ENCODE measurements around the gene PLCB4. TPM values are rescaled to one million over a fixed set of nuclear protein-coding genes. Genes with fewer than 3 reads are reported as not detected.

The PLCB4 gene
- total and polyA plus RNA-seq, 2 experiments from 2014 or later, result 31.6 to 39.2 TPM

DNA sequence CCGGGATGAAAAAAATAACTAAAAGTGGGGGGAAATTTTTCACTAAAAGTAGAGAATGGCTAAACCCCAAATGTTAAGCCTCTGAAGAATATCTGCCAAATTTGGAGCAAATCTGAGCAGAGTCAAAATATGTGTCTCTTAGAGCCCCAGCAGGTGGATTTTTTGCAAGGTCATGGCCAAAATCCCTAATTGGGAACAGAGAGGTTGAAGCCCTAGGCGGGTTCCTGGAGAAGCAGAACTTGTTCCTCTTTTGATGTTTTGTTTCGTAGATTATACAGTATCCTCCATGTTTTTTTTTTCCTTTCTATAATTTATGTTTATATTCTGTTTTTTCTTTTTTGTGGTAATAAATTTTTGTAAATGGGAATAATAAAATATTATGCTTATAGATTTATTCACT is 94.4 kb downstream of the PLCB4 start:
- TF ChIP-seq, protein P1, sequence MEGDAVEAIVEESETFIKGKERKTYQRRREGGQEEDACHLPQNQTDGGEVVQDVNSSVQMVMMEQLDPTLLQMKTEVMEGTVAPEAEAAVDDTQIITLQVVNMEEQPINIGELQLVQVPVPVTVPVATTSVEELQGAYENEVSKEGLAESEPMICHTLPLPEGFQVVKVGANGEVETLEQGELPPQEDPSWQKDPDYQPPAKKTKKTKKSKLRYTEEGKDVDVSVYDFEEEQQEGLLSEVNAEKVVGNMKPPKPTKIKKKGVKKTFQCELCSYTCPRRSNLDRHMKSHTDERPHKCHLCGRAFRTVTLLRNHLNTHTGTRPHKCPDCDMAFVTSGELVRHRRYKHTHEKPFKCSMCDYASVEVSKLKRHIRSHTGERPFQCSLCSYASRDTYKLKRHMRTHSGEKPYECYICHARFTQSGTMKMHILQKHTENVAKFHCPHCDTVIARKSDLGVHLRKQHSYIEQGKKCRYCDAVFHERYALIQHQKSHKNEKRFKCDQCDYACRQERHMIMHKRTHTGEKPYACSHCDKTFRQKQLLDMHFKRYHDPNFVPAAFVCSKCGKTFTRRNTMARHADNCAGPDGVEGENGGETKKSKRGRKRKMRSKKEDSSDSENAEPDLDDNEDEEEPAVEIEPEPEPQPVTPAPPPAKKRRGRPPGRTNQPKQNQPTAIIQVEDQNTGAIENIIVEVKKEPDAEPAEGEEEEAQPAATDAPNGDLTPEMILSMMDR (IDR thresholded peaks at IDR 0.05; ENCODE audit: low read depth, low read length), result no peak
- Histone ChIP-seq H3K36me3 (no peaks in the 10 kb centered on the region), H3K9me3 (ENCODE audit: low read depth) (no peaks in the 10 kb centered on the region), H3K27me3 (no peaks in the 10 kb centered on the region), H3K4me3 (no peak overlapping the region), H3K4me1 (ENCODE audit: low read depth) (peaks cover 17% of the 10 kb centered on the region), H3K27ac (no peak overlapping the region)
- DNase-seq (ENCODE audit: low read depth in 1 of 2, low spot score in 1 of 2), result no peak

DNA sequence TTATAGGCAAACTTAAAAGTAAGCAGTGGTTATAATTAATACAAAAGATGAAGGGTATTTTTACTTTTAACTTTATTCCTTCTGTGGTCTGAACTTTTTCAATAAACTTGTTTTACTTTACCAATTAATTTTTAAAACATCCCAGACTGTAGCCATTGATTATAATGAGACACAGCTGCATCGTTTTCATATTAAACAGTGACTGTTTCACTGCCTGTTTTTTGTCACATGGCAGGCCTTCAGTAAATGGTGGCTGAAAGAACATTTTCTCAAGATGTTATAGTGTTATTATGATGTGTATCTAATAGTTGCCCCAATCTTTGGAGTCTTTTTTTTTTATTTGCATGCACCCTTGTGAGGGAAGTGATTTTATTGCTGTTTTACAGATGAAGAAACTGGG is 95.1 kb downstream of the PLCB4 start:
- no peak for DNase-seq (ENCODE audit: low read depth in 1 of 2, low spot score in 1 of 2)
- Histone ChIP-seq H3K27ac (no peak overlapping the region), H3K4me3 (no peak overlapping the region), H3K9me3 (ENCODE audit: low read depth) (no peaks in the 10 kb centered on the region), H3K27me3 (no peaks in the 10 kb centered on the region), H3K4me1 (ENCODE audit: low read depth) (peaks cover 17% of the 10 kb centered on the region), H3K36me3 (no peaks in the 10 kb centered on the region)
- TF ChIP-seq, protein P1 (IDR thresholded peaks at IDR 0.05; ENCODE audit: low read depth, low read length), result no peak

DNA sequence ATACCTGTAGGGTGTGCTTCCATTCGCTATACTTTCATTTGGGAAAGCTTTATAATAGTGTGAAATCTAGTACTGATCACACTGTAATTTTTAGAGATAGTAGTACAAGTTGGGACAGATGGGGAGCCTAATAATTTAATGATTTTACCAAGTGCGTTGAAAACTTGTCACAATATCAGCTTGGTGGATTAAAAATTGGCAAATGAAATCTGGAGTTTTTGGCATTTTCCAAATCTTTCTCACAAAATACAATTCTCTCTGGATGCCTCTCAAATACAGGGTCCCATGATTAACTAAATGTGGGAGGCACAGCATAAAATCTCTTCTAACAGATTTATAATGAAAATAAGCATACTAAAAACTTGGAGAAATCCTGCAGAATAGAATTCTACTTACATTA is 96.4 kb downstream of the PLCB4 start:
- TF ChIP-seq, protein P1 (IDR thresholded peaks at IDR 0.05; ENCODE audit: low read depth, low read length), result no peak
- Histone ChIP-seq H3K4me3 (no peak overlapping the region), H3K36me3 (no peaks in the 10 kb centered on the region), H3K27ac (no peak overlapping the region), H3K4me1 (ENCODE audit: low read depth) (peaks cover 12% of the 10 kb centered on the region), H3K27me3 (no peaks in the 10 kb centered on the region), H3K9me3 (ENCODE audit: low read depth) (no peaks in the 10 kb centered on the region)
- no peak for DNase-seq (ENCODE audit: low read depth in 1 of 2, low spot score in 1 of 2)

DNA sequence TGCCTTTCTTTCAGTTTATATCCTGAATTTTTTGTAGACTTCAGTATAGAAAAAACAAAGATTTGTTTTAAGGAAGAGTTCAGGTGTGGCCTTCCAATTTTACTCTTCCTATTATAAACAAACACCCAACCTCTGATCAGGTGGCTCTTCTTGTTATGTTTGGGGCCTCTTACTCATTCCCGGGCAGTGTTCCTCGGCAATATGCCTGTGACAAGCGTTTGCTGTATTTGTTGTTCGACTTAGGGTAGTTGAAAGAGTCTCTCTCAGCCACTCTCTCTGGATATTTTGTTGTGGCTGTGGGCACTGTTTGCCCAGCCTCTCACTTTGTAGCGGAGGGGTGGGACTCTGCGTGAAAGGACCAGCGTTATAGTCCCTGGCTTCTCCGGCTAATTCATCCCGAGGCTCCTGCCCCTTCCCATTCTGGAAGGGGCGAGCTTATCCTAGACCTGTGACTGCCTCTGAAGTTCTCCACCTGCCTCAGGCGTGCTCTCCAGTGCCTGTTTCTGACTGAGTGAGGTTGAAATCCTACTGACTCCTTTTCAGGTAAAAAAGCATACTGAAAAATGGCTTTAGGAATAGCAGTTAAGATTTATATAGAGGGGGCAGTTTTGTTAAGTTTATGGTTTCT is 97.4 kb downstream of the PLCB4 start:
- H3K36me3 ChIP-seq, result no peaks in the 10 kb centered on the region
- H3K27ac ChIP-seq, result no peak overlapping the region
- H3K4me1 ChIP-seq (ENCODE audit: low read depth), result peaks cover 2% of the 10 kb centered on the region
- TF ChIP-seq, protein P1 (IDR thresholded peaks at IDR 0.05; ENCODE audit: low read depth, low read length), result no peak
- H3K27me3 ChIP-seq, result no peaks in the 10 kb centered on the region
- no peak overlapping the region for H3K4me3 ChIP-seq
- no peak for DNase-seq (ENCODE audit: low read depth in 1 of 2, low spot score in 1 of 2)
- H3K9me3 ChIP-seq (ENCODE audit: low read depth), result no peaks in the 10 kb centered on the region

DNA sequence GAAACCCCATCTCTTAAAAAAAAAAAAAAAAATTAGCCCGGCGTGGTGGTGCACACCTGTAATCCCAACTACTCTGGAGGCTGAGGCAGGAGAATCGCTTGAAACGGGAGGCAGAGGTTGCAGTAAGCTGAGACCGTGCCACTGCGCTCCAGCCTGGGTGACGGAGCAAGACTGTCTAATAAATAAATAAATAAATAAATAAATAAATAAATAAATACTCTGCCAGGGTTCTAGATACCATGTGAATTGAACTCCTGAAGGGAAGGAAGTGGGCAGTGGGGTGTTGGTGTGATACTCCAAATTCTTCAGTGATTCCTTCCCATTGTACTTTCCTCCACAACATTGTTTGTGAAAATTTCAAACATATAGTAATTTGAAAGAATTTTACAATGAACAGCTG is 100.5 kb downstream of the PLCB4 start:
- no peak for DNase-seq (ENCODE audit: low read depth in 1 of 2, low spot score in 1 of 2)
- Histone ChIP-seq H3K27me3 (no peaks in the 10 kb centered on the region), H3K4me1 (ENCODE audit: low read depth) (no peaks in the 10 kb centered on the region), H3K27ac (no peak overlapping the region), H3K4me3 (no peak overlapping the region), H3K9me3 (ENCODE audit: low read depth) (no peaks in the 10 kb centered on the region), H3K36me3 (no peaks in the 10 kb centered on the region)
- TF ChIP-seq, protein P1 (IDR thresholded peaks at IDR 0.05; ENCODE audit: low read depth, low read length), result no peak

Measured in cardiac muscle cell (in vitro differentiated cells and primary cell).